D341Med (cell line): ENCODE results near the gene ANKK1.

Experiments
- DNase-seq: peaks from one replicate; pipeline ENCODE4 v3.0.0; 2012; ENCODE audit warnings: low spot score

The ANKK1 gene, protein sequence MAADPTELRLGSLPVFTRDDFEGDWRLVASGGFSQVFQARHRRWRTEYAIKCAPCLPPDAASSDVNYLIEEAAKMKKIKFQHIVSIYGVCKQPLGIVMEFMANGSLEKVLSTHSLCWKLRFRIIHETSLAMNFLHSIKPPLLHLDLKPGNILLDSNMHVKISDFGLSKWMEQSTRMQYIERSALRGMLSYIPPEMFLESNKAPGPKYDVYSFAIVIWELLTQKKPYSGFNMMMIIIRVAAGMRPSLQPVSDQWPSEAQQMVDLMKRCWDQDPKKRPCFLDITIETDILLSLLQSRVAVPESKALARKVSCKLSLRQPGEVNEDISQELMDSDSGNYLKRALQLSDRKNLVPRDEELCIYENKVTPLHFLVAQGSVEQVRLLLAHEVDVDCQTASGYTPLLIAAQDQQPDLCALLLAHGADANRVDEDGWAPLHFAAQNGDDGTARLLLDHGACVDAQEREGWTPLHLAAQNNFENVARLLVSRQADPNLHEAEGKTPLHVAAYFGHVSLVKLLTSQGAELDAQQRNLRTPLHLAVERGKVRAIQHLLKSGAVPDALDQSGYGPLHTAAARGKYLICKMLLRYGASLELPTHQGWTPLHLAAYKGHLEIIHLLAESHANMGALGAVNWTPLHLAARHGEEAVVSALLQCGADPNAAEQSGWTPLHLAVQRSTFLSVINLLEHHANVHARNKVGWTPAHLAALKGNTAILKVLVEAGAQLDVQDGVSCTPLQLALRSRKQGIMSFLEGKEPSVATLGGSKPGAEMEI

DNA sequence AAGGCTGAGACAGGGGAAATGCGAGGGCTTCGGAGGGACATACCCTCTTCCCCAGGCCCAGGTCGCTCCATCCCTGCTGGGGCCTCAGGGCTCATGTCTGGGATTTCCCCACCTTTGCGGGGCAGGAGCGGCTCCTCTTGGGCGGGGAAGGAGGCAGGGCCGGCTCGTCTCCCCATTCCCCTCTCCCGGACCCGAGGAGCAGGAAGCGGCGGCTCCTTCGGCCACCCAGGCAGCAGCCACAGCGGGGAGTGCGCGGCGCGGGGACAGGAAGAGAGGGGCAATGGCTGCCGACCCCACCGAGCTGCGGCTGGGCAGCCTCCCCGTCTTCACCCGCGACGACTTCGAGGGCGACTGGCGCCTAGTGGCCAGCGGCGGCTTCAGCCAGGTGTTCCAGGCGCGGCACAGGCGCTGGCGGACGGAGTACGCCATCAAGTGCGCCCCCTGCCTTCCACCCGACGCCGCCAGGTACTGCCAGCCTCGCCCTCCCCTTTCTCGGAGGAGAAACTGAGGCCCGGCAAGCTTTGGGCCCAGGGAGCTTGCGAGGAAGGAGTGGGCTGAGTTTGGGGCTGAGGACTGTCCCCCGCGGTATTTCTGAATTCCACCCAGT lies at the start of gene ANKK1:
Gene ANKK1, plus strand, starts transcription at position 175 of the 607 bp plus-strand sequence. Its CDS starts 106 bp downstream, at position 281.
- DNase-seq, result no peak

DNA sequence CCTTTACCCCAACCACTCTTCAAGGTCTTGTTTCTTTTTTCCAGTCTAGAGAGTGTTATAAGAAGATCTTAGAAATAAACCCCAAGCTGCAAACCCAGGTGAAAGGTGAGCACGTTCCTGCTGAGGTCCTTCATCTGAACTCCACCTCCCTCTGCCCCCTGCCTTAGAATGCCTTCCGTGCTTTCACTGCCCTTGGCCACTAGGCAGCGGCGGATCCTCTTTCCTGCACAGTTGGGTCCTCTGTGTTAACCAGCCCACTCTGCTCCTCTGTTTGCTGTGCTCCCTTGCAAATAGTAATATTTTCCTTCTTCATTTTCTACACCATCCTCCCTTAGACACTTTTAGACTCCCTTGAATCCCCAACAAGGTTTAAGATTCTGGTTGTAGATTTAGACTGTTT lies 48.8 kb upstream of the ANKK1 start:
- DNase-seq, result peak; percentile 42

DNA sequence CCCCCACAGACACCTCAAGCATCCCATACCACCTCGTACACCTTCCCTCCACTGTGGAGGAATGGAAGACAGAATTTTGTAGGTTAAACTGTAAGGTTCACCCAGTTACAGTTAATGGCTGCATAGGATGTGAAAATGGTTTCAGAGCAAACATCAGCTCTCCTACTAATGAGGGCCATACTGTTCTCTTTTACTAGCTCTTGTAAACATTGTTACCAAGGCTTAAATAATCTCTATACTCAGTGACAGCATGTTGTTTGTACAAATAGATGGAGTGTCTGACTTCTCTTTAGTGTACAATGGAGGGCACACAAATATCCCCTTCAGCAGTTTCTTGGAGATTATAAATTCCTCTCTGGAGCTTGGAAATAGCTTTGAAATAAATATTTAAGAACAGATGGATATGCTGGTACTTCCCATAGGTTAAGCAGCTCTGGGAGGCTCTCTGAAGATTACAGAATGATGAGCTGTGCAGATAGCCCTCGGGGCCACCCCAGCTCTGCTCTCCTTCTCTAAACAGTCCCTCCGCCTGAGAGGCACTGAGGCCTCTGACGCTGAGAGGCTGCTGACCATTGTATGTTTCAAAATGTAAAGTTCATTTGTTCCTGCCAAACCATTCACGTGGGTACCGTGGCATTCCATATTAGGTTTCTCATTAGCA lies 47.5 kb upstream of the ANKK1 start:
- no peak for DNase-seq

DNA sequence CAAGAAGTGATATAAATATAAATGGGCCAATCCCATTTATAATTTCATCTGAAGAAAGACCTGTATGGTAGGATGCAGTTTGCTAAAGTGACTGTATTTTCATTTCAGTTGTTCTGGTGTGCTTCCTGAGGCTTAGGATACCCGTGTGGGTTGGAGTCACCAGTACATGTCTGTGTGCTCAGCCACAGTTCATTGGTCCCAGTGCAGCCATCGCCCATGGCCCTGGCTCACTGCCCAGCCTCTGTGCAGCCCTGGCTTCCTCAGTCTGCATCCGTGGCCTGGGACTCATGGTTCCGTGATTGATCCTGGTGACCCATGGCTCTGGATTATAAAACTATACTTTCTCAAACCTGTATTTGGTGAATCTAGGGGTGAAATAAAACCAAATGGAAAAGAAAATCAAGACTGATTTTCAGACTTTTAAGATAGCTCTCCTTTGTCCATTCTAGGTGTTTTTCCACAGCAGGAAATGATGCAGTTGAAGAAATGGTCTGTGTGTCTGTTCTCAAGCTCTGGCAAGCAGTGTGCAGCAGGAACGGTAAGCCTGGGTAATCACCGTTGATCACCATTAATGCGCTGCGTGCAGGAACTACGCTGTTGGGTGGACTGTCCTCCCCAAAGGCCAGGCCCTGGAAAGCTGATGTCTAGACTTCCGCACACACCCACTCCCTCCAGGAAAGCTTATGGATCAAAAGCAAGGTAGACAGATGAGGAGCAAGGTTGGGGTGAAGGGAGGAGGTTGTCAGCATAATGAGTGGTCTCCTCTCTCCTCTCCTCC lies 46.0 kb upstream of the ANKK1 start:
- no peak for DNase-seq

DNA sequence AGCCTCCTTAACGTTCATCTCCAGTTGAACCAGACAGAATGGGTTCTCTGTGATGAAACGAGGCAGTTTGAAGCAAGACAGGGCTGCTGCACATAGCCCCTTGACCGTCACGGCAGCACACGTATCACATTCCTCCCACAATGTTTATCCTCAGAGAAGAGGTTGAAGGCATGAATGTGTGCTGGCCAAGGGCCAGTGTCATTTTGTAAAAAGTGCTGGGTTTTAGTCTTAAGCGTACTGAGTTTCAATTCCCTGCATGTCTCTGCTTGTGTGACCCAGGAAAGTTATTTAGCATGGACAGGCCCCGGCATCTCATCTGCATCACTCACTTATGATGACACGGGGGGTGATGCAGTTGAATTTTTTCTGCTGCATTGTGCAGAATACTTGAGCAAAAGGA lies 41.6 kb upstream of the ANKK1 start:
- no peak for DNase-seq

DNA sequence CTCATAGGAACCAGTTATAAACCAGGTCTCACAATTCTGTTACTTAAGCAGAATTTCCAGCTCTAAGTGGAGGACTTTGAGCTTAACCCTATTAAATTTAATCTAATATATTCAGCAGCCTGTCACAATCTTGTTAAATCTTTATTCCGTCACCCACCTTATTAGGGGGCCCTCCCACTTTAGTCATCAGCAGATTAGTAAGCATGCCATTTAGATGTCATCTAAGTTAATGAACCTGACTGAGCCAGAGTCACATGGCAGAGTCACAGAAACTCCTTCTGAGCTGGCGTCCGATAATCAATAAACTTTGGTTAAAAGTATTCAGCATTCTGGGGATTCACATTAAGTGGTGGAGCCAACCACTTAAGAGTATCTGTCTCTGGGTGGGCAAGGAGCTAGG lies 38.1 kb upstream of the ANKK1 start:
- DNase-seq, result peak; percentile 45

DNA sequence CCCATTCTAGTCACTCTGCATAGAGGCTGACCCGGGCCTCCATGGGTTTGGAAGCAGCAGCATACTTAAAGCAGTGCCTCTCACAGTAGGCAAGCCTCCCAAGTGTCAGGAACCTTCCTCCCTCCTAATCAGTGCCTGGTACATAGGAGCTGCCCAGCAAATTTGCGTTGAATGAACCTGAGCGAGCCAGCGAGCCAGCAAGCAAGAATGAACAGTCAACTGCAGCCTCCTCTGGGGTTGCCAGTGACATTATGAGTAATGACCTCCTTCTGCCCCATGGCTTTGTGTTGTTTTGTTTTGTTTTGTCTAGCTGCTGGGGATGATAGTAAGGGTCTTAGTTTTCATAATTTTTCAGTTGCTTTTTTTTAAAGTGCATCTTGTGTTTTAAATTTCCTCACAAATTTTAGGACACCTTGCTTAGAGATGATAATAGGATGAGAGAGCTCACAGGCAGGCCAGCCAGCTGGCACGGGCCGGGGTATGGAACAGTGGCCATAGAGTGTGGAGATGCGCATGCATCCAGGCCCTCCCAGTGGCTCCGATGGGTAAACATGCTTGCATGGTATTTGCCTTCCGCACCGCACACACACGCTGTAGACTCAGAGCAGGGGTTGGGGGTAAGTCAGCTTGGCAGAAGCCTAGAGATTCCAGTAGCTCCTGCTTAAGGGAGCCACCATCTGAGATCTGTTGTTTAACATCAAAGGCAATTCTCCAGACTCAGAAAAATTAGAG lies 37.1 kb upstream of the ANKK1 start:
- no peak for DNase-seq

DNA sequence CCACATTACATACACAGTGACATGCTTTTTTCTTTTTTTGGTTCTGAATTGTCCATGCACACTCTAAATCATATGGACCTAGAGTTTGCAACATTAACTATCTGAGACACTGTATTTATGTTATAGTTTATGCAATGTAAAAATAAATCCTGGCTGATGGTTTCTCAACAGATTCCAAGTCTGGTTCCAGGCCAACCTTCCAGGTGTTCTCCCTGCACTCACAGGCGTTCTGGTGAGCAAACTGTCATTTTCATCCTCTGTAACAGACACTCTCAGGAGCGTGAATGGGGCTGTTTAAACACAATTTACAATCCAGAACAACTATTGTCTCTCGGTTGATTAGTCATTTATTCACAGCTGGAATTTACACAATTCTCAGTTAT lies 36.5 kb upstream of the ANKK1 start:
- no peak for DNase-seq

DNA sequence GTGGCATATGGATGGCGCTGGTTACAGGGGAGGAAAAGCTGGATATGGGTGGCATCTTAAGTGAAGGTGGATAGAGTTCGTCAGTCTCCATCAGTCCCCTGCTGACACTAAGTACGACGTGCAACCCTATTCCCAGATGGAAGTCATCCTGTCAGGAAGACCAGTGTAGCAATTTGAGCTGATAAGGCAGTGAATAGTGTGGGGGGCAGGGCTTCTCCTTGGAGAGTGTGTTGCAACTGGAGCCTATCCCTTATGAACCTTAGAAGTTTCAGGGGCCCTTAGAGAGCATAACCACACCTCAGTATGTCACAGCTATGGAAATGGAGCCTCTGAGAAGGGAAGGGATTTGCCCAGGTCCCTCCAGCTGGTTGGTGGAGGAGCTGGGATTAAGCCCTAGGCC lies 36.1 kb upstream of the ANKK1 start:
- DNase-seq, result no peak

DNA sequence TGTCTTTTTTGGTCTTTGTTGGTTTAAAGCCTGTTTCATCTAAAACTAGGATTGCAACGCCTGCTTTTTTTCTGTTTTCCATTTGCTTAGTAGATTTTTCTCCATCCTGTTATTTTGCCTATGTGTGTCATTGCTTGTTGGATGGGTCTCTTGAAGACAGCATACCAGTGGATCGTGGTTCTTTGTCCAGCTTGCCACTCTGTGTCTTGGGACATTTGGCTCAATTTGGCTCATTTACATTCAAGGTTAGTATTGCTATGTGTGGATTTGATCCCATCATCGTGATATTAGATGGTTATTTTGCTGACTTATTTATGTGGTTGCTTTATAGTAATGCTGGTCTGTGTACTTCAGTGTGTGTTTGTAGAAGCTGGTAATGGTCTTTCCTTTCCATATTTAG lies 31.4 kb upstream of the ANKK1 start:
- no peak for DNase-seq

DNA sequence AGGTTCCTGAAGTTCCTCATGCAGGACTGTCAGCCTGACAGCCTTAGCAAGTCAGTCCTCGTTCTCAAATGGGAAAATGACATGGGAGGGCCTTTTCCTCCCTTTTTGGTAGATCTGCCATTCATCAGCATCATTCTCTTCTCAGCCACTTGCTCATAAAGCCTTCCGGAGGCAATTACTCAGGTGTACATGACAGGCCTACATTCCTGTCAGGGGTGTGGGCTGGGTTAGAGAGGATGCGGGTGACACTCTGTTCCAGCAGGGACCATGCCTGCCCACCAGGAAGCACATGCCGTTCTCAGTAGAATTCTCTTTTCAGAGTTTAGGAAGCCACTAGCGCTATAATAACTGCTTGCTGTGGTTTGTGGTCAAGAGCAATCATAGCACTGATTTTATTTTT lies 24.2 kb upstream of the ANKK1 start:
- DNase-seq, result no peak

DNA sequence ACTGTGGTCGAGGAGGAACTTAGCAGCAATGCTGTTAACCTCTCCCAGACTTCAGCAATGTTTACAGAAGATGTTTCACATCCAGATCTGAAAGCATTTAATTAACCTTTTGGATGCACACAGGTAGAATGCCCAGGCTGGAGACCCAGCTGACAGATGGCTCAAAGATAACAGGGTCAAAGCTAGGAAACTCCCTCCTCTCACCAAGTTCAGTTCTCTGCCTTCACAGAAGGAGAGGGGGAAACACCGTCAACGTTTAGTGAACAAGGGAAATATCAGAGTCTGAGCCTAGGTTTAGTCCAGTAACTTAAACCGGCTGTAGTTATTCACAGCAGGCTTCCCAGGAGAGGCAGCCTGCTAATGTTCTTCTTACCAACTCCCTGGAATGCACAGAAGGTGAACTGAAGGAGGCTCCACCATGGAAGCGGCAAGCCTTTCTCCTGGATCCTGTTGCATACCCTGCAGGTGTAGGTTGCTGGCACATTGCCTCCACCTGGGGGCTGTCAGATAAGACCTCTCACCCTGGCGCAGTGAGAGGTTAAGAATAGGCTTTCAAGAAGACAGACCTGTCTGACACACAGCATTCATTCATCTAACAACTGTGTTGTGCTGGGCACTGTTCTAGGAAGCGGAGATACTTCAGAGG lies 23.5 kb upstream of the ANKK1 start:
- no peak for DNase-seq

DNA sequence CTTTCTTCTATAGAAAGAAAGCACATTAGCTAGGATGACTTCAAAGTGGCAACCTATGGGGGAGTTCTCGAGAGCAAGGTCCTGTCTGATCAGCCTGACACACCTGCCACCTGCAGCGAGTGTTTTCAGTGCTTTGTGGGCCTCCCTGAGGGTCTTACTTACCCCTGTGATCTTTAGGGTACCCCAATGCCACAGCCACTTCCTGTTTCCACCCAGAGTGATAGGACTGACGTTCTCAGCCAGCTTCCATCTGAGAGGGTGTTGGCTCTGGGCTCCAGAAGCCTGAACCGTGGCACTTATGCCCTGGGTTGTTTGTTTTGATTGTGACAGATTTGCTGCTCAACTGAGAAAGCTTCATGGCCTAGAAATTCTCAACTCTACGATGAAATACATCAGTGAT lies 21.7 kb upstream of the ANKK1 start:
- DNase-seq, result no peak

DNA sequence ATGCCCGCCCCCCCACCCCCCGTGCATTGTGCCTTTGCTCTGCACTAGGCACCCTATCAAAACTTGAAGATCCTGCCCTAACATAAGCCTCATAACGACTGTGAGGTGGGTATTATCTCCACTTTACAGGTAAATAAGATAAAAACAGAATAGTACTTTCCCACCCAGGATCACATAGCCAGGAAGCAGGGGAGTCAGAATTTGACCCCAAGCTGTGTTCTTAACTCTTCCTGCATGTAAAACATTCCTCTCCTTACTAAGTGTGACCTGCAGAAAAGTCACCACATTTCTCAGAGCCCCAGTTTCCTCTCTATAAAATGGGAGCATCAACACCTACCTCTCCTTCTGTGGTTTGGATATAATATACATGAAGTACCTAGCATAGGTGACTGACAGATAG lies 18.2 kb upstream of the ANKK1 start:
- DNase-seq, result no peak

DNA sequence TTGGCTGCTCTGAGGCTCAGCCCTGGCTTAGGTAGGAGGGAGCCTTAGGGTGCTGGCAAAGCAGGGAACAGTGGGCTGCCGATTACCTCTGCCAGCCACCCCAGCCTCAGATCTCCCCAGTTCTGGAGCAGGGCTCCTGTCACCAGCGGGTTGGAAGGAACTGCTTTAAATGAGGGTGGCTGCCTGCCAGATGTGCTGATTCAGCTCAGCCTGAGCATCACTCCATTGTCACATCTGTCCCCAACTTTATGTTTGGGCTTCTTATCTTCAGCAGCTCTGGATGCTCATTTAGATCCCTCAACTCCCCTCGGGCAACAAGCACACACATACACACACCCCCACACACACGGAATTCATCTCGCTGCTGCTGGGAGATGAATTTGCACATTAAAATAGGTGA lies 16.9 kb upstream of the ANKK1 start:
- DNase-seq, result no peak

DNA sequence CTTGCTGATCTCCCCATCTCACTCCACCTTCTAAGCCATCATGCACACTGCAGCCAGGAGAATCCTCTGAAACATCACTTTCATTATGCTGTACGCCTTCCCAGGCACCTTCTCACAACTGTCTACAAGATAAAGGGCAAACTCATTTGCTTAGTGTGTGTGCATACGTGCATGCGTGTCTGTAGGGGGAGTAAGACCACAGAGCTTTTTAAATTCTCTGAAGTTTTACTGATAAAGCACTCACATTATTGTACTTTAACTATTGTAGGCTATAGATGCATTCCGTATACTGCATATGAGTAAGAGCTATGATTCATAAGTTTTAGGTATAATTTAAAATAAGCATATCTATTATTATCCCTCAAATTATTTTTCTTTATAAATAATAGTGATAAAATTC lies 15.3 kb upstream of the ANKK1 start:
- no peak for DNase-seq

DNA sequence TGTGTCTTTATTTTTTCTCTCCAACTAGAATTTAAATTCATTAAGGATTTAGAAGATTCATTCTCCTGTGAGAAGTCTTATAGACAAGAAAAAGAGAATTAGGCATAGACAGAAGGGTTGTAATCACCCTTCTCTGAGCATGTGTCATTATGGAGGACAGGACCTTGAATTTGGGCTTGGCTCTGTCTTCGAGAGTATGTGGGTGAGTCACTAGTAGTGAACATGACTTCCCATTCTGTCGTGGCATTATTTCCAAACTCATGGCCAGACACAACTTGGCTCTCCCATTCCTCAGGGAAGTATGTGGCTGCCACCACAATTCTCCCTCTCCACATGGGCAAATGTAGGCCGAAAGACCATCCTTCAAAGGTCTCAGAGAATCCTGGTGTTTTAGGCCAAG lies 14.3 kb upstream of the ANKK1 start:
- DNase-seq, result no peak

DNA sequence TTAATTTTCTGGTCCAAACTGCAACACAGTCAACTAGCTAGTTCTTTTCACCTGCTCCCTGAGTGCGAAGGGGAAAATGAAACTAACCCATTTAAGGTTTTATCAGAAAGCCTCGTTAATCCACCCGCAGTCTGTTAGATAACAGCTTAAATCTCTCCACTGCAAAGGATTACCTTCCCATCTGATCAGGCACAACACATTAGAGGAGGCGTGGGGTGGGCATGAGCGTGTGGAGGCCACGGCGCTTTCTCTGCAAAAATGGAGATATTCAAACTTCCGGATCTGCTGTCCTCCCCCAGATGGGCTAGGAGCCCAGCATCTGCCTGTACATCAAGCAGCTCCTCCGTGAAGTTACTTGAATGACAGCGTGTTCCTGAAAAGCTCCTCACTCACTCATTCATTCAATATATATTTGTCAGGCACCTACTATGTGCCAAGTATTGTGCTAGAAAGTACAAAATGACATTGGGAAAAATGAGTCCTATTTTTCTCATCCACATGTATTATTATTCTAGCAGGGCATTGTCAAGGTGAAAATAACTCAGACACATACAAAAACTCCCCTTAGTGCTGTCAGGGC lies 13.5 kb upstream of the ANKK1 start:
- DNase-seq, result peak; percentile 81

DNA sequence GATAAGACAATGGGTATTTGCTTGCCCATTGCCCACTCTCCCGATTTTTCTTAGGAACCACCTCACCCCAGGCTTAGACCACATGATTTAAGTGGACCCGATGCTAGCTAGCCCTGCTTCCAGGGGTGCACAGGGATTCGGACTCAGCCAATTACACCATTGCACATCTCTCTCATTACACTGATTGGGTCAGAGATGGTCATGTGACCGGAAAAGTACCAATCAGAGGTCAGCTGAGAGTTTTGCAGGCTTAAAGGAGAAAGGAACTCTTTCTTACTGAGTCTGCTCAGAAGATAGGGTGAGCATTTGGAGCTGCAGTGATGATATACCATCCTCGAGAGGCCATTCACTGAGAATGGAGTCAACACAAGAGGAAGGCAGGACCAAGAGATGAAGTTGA lies 12.2 kb upstream of the ANKK1 start:
- no peak for DNase-seq

DNA sequence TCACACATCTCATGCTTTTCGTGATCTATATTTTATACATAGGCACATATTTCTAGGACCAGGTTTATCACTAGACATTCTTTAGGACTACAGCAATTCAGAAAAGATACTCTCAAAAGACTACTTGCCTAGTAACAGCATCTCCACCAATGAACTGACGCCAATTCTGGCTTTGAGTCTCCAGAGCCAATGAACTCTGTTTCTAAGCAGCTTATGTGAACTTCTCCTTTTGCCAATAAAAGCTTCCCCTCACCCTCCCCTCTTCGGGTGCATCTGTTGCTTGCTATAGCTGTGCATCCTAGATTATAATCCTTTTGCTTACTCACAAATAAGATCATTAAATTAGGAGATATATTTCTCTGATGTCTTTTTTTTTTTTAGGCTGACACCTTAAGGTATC lies 11.4 kb upstream of the ANKK1 start:
- peak; percentile 63 for DNase-seq
